Choroid plexus epithelial cell (primary cell): ENCODE results near the gene MIEN1.

Experiments
- DNase-seq: peaks from one replicate; pipeline ENCODE4 v3.0.0-alpha.2; 2010; ENCODE audit warnings: low read depth
- H3K4me3 ChIP-seq: 2 replicates; pipeline ENCODE4 v1.5.1; 2011; ENCODE audit warnings: low read depth, mild to moderate bottlenecking, control low read depth, low read length, moderate library complexity
- CTCF ChIP-seq: conservative IDR thresholded peaks from 2 replicates; pipeline ENCODE4 v1.5.1; 2011; ENCODE audit warnings: low read depth, mild to moderate bottlenecking, control low read depth, inconsistent platforms, low read length, moderate library complexity

MIEN1 gene

GRCh38 chr17:39730095-39730921 is at the start of gene MIEN1:
Gene MIEN1 (minus strand): TSS chr17:39730532. CDS start chr17:39730495, 37 bp downstream.
- DNase-seq, result peak; percentile 82
- TF ChIP-seq CTCF, result peak; percentile 72
- H3K4me3 ChIP-seq, result peak within 1 kb of the TSS; percentile 90

- H3K4me3 ChIP-seq, result no peak overlapping the region
- DNase-seq, result no peak
- TF ChIP-seq CTCF, result no peak
Measured at GRCh38 chr17:39777534-39778365, 47.4 kb upstream of the MIEN1 start.

GRCh38 chr17:39776252-39776651 is 45.9 kb upstream of the MIEN1 start:
- no peak for TF ChIP-seq CTCF
- H3K4me3 ChIP-seq, result no peak overlapping the region
- no peak for DNase-seq

GRCh38 chr17:39775031-39775430 is 44.7 kb upstream of the MIEN1 start:
- DNase-seq, result no peak
- TF ChIP-seq CTCF, result no peak
- no peak overlapping the region for H3K4me3 ChIP-seq

GRCh38 chr17:39774047-39774446 is 43.7 kb upstream of the MIEN1 start:
- TF ChIP-seq CTCF, result no peak
- no peak overlapping the region for H3K4me3 ChIP-seq
- no peak for DNase-seq

- H3K4me3 ChIP-seq, result no peak overlapping the region
- DNase-seq, result no peak
- TF ChIP-seq CTCF, result no peak
Measured at GRCh38 chr17:39772987-39773934, 42.9 kb upstream of the MIEN1 start.
